HPDE6-E6E7 (cell line): ENCODE data around the gene VCL.

Source experiments
- DNase-seq: peaks from one replicate; pipeline ENCODE4 v3.0.0; 2011; ENCODE audit warnings: missing footprints; ENCODE audit errors: extremely low spot score

Gene VCL

DNA sequence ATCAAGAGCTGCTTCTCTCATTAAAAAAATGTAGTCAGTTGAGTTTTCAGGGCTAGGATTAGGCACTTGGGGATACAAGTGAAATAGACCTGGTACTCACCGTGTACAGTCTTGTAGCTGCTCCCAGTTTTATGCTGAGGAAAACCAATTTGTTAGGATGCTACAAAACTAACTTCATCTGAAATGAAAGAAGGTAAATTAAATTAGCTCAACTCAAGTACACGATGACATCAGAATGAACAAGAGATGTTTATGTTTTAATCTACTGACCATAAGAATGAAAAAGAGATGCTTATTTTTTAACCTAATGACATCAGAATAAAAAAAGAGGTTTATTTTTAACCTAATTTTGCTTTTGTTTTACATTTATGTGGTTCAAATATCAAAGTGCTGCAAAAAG, 79.0 kb downstream of the VCL start:
- DNase-seq: no peak

DNA sequence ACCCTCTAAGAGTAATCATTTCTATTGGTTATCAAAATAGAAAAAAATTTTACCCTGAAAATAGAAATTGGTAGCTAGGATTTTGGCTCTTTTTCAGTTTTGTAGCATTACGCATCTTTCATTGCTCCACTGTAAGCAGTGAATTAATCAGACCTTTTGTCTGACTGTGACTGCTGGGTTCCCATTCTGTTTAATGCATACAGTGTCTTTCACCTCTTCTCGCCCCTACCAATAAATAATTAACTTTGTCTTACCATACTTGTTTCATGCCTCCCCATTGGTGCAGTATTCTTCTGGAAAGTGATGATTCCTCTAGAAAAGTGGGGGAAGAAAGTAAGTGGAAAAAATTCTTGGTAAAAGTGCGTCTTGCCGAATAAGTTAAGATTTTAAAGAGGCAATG, 79.5 kb downstream of the VCL start:
- DNase-seq: no peak

DNA sequence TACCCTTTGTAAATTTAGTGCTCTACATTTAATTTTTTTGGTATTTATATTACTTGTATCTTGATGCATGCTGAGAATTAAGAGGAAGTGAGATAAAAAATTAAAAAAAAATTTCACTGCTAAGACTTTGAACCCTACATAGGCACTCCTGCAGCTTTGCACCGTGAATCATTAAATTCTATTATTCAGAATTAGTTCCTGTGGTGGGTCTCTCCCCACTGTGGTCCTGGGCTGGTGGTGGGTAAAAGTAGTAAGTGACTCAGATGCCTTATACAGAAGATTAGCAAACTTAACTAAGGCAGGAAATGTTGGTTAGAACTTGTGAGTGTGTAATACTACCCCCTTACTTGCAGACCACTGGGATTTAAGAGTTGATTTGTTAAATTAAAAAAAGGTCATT, 80.1 kb downstream of the VCL start:
- no peak for DNase-seq

DNA sequence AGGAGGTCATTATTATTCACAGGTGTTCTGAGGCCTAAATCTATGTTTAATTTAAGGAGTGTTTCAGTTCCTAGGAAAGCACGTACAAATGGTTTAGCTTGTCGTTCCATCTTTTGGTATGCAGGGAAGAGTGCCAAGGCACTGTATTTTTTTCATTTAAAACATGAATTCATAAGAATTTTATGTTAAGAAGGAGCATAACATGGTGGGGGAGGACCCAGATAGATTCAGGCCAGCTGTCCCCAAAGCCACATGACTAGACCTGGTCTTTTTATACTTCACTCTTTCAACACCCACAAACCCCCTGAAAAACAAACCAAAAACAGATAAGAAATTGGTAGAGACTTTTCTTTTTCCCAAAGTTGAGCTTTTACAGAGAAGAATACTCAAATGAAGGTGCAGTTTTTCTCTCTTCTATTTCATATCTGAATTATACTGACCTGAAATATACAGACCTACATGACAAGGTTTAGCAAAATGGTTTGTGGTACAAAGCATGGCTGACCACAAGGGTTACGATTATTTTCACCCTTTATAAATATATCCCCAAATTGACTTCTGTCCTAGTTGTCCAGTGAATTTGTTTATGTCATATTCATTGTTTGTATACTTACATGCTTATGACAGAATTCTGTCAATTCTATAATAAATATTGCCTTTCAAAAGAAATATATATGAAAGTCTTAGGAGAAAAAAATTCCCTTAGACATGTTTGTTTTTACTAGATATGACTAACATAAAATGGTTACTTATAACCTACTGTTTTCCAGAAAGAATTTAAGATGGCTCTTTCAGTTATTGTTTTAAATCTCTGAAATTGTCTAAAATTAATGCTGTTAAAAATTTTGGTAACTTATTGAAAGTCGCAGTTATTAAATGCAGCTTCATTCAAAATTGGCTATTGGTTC, 81.4 kb downstream of the VCL start:
- no peak for DNase-seq

DNA sequence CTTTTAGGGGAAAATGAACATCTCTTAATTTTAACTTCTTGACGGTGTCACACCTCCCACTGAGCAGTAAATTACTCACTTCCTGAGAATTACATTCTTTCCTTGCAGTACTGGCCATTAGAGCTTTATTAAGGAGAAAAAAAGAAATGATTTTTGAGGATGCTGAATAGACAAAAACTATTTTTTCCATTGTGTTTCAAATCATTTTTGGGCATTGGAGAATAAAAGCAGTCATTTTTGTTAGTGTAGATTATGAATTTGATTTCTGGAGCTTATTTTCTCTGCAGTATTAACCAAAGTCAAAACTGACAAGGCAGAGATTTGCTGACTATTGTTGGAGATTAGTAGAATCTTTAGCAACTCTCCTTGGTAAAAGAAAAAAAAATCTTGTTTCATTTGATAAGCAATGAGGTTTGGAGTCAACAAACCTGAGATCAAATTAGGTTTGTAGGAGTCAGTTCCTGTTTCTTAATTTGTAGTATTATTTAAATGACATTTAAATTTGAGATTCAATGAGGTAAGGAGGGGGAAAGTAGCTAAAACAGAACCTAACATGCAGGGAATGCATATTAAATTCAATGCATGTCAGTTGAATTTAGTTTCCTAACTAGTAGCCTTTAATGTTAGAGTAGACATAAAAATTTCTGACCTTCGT, 82.1 kb downstream of the VCL start:
- DNase-seq: no peak

DNA sequence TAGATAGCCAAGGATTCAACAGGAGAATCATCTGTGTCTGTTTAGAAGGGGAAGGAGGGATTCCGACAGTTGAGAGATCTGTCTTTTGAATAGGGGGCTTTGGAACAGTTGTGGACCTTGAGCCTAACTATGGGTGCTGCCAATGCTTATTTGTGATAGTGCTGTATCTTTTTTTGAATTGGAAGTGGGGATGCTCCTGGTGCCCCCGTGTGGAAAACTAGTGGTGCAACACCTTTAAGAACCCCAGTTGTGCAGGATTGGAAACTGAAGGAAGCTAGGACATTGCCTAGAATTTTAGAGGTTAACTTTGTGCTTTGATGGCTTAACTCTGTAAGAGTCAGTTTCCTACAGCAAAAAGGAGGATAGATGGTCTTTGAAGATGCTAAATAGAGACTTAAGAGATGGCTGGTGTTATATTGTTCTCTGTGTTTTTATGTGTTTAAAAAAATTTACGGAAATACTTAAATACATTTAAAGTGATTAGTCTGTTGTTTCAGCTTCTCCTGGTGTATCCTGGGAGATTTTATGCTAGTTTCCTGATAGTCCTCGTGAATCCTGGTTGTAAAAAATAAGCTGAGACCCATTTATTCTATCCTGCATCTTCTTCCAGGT, 83.4 kb downstream of the VCL start:
- peak; percentile 56 for DNase-seq

DNA sequence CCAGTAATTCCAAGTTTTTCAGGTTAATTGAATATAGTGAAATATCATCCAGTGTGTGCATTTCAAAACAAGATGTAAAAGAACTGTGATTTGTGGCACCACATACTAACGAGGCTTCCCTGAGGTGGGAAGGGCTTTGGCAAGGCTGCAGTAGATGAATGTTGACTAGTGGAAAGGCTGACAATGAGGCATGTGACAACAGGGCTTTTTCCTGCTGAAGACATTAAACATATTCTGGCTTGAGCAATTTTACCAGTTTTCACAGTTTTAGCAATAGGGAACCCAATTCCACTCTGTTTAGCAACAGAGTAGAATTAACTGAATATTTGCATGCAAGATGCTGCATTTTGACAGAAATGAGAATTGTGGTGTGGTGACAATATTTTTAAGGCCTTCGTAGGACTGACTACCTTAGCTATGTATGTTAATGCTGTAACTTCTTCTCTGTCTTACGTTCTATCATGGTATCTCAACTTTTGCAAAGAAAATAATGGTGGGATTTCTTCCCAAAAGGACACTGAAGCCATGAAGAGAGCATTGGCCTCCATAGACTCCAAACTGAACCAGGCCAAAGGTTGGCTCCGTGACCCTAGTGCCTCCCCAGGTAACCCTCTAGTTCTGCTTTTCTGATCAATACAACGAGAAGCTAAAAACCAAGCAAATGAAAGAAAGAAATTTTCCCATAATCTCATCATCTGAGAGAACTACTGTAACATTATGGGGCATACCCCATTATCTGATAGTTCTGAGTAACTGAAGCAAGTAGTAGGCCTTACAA, 84.2 kb downstream of the VCL start:
- DNase-seq: no peak

DNA sequence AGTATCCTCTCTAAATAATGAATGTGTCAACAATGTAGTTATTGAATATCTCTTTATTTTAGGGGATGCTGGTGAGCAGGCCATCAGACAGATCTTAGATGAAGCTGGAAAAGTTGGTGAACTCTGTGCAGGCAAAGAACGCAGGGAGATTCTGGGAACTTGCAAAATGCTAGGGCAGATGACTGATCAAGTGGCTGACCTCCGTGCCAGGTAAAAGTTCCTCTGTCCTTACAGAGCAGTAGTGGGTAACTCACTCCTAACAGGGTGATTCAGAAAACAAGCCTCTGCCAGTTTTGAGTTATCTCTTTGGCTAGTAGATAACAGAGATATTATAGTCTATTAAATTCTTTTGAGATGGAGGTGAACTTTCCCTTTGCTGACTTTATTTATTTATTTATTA, 85.4 kb downstream of the VCL start:
- DNase-seq: no peak

DNA sequence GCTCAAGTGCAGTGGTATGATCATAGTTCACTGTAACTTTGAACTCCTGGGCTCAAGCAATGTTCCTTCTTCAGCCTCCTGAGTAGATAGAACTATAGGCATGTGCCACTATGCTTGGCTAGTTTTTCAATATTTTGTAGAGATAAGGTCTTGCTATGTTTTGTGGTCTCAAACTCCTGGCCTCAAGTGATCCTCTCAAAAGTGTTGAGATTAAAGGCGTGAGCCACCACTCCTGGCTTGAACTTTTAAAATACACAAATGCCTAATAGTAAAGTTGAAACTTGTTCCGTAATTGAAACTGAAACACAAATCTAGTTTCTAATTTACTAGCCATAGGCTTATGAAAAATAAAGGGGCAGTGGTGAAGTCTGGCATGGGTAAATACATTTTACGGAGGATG, 87.0 kb downstream of the VCL start:
- DNase-seq: no peak

DNA sequence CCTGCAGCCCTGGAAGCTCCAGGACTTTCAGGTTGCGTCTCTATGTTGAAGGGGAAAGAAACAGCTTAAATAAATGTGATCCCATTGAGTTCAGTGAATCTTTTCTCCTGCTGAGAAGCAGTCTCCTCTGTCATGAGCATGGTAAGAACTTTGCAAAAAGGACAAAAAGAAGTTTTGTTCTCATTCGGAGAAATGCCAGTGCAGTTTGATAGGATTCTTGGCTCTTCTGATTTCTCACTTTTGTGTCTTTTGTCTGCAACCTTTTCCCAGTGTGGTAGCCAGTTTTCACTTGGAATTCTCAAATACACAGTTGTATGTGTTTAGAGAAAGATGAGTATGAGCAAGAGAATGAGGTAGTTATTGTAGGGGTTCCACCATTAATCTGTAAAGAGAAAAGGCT, 88.4 kb downstream of the VCL start:
- DNase-seq: no peak

DNA sequence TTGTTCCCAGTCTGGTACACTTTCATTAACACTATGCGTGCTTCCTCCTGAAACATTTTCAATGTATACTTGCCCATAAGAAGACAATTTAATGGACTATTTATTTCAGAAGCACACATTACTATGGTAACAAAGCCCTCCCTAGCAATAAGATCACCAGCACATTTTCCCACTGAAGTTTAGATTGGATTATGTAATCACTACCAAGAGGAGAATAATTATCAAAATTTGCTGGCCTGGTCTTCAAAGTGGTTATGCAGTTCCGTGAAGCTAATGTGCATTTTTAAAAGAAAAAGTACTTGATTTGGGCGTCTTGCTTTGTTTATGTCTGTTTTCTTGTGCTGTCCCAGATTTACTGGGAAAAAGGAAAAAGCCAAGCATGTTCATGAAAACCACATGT, 90.8 kb downstream of the VCL start:
- DNase-seq: no peak

DNA sequence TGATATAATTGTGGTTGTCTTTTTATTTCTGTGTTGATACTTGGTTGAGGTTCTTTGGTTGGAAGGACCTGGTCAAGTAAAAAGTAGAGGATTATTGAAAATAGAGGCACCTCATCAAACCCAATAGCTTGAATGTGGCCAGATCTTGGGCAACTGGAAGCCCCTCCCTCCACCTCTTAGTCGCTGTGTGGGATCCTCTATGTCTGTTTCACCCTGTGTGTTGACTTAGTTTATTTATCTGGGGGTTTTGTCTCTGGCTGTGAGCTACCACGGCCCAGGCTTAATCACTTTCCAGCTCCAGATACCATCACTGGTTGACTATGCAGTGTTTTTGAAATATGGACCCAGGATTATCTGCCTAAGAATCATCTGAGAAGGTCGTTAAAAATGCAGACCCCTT, 94.5 kb downstream of the VCL start:
- no peak for DNase-seq

DNA sequence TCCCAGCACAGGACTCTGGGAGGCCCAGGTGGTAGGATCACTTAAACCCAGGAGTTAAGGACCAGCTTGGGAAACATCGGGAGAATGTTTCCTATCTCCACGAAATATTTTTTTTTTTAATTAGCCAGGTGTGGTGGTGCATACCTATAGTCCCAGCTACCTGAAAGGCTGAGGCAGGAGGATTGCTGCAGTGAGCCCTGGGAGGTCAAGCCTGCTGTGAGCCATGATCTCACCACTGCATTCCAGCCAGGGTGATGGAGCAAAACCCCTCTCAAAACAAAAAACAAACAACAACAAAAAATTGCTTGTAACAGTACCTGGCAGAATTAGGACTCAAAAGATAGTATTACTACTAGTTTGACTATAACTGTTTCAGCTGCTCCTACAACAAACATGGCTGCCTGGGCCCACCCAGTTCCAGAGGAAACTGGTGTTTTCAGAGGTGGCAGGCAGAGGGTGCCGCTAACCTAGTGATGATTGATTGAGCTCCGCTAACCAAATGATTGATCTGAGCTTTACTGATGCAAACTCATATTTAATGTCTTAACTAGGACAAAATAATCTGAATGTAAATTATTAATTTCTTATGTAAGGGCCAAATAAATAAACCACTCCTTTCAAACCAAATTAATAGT, 95.7 kb downstream of the VCL start:
- no peak for DNase-seq

DNA sequence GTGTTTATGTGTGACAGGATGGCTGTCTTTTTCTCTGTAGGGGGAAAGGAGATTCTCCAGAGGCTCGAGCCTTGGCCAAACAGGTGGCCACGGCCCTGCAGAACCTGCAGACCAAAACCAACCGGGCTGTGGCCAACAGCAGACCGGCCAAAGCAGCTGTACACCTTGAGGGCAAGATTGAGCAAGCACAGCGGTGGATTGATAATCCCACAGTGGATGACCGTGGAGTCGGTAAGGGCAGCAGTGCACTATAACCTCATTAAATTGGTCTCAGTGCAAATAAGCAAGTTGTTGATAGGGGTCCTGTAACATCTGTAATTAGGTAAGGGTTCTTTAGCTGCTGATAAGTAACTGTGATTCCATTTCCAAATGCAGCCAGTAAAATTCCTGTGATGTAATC, 96.3 kb downstream of the VCL start:
- no peak for DNase-seq

DNA sequence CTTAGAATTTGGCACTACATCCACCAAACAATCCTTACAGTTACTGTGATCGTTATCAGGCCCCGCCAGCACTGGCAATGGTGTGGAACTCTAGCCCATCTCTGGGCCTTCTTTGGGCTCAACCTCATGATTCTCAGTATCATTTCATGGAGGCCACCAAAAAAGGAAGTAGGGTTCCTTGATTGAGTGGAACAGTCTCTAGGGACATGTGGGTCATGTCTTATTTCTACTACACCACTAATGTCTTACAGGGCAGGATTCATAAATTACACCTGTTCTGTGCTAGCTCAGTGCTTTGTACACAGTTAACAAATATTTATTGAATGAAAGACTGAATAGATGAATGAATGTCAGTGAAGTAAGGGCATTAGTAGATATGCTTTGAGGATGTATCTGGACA, 98.9 kb downstream of the VCL start:
- DNase-seq: no peak

DNA sequence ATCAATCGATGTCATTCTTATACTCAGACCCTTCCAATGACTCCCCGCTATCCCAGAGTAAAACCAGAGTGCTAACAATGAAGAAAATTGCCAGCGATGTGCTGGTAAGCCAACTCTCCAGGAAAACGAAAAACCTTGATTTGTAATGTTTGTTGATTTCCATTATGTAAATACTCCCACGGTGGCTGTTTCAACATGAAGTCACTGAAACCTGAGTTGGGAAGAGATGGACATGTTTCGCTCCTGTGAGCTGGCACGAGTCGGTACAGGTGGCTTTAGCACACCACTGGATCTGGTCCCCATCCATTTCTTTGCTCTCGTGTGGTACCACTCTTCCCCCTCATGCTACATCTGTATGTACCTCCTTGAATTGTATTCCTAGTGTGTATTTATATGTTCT, 99.9 kb downstream of the VCL start:
- no peak for DNase-seq

DNA sequence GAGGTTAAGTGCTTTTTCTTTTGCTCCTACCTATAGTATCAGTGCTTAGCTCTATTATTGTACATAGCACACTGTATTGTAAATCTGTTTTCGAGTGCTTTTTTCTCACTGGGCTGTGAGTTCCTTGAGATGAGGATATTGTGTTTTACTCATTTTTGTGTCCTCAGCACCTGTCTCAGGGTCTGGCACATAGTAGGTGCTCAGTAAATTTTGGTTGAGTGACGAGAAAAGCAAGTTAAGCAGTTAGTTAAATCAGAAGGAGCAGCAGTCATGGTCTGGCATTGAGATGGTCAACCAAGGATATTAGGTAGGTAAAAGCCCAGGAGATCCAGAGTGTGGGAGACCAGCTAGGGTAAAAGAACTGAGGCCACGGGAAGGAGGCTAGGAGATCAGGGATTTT, 101.5 kb downstream of the VCL start:
- no peak for DNase-seq

DNA sequence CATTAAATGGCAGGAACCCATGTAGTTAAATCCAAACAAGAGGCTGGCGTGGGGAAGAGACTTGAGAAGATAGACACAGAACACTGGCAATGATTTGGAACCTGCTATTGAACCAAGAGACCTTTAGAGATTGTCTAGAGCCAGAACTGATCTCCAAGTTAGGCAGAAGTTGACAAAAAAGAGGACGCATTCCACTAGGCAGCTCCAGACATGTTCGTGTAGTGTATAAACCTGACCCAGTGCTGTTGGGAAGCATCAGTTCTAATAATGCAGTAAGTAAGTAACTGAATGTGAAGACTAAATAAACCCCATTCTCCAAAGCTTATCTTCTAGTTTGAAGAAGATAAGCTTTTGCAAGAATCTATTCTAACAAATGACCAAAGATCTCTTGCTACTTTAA, 101.9 kb downstream of the VCL start:
- DNase-seq: no peak

DNA sequence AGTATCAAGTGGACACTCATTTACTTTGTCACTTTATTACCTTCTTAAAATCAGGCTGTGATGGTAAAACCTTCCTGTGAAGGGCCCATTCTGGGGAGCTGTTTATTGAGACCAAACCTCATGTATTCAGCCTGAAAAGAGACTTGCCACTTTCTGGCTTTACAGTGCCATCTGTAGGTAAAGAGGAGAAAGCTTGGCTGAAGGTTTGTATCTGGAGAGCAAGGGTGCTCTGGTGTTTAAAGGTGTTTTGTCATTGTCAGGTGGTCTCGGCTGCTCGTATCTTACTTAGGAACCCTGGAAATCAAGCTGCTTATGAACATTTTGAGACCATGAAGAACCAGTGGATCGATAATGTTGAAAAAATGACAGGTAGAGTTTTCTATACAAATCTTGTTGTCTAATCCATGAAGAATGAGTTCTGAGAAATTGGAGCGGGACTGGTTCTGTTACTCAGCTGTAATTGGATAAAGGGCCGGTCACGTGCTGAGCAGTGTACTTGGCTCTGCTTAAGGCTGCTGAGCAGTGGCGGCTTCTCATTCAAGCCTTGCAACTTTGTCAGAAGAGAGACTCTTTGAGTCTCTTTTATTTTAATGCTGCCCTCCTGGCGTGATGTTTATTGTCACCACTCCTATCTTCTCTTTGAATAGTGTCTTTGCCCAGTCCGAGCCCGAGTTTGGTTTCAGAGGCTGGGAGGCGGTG, 105.8 kb downstream of the VCL start:
- peak; percentile 22 for DNase-seq

DNA sequence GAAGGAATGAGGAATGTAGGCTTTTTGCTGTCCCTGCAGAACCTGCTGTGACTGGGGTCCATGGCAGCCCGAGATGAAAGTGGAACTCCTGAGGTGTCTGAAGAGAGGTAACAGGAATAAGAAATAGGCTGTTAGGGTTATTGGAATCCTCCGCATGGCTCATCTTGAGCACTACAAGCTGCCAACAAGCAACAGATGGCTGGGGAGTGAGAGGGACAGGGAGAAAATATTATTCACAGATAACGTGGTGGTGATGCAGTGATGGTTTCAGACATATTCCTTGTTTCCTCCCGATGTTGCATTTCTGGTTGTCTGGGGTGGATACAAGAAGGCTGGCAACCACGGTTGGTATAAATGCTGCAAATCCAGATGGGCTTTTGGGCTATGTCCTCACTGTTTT, 106.6 kb downstream of the VCL start:
- DNase-seq: no peak

DNA sequence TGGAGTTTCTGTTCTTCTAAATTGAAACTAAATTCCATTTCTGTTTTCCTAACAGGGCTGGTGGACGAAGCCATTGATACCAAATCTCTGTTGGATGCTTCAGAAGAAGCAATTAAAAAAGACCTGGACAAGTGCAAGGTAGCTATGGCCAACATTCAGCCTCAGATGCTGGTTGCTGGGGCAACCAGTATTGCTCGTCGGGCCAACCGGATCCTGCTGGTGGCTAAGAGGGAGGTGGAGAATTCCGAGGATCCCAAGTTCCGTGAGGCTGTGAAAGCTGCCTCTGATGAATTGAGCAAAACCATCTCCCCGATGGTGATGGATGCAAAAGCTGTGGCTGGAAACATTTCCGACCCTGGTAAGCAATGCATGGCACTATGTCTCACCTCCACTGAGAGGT, 107.1 kb downstream of the VCL start:
- no peak for DNase-seq
